Measurements from ENCODE around the gene FKBP4. TPM values are rescaled to one million over a fixed set of nuclear protein-coding genes. Genes with fewer than 3 reads are reported as not detected.

Gene FKBP4
- total and polyA plus RNA-seq, 9 of the 15 experiments (the other 6 are each of a cell fraction or from before 2014, with no cell fraction given), result 16.3 to 154 (median 90.1) TPM

- Histone ChIP-seq H4K20me1 (replicated peaks; ENCODE audit: control insufficient read depth, insufficient read depth, low read length) (peaks cover 20% of the 10 kb centered on the region; the same call in 1 of the 2 replicates), H3K79me2 (ENCODE audit: control insufficient read depth, insufficient read depth, low read length) (peaks cover 40% of the 10 kb centered on the region), H3K9me1 (ENCODE audit: control insufficient read depth, insufficient read depth, low read length) (no peaks in the 10 kb centered on the region), H3K9ac (ENCODE audit: insufficient read depth in 1 of 2, low read depth in 2 of 2, low read length in 2 of 2) (peak overlapping the region; percentile 69 to 91), H3K4me3 (peak overlapping the region; percentile 70), H3K4me1 (replicated peaks in 1 of 2; ENCODE audit: control insufficient read depth in 2 of 2, insufficient read depth in 2 of 2, low read length in 2 of 2) (peaks cover 18 to 38% of the 10 kb centered on the region in 2 experiments; a peak in 4 of 5 replicates), H3K36me3 (ENCODE audit: control insufficient read depth, insufficient read depth, low read length) (peaks cover 47% of the 10 kb centered on the region), H3K27ac (ENCODE audit: extremely low read depth, low read depth, low read length) (peak overlapping the region; percentile 68), H3K27me3 (ENCODE audit: control insufficient read depth in 2 of 2, insufficient read depth in 2 of 2, low read length in 2 of 2) (no peaks in the 10 kb centered on the region), H2AFZ (ENCODE audit: low read depth, low read length) (peak overlapping the region; percentile 50; the same call in 1 of the 2 replicates), H3K9me3 (replicated peaks; ENCODE audit: control insufficient read depth, insufficient read depth, low read depth, low read length) (no peaks in the 10 kb centered on the region), H3K4me2 (ENCODE audit: insufficient read depth, low read length) (peak overlapping the region; percentile 81)
- BruUV-seq (replicated peaks), result no TSS peak
- intact Hi-C loops (cut with micrococcal nuclease) (no loop called here), in situ Hi-C loops (cut with MboI) (no loop called here)
- ChIA-PET CTCF (ENCODE audit: low intra/inter-chr PET ratio) (no interaction called here), POLR2A (interaction anchor here (0.6 to 1.2 kb wide), 7 partner anchors 9 to 1678 kb away, joined by 3 to 4 read pairs (median 3); no protein-coding TSS in a partner anchor)
- ATAC-seq (peak; percentile 93), DNase-seq (ENCODE audit: extremely low read depth in 1 of 4, low spot score in 3 of 4) (peak; percentile 80 to 91 (median 86)), FAIRE-seq (no peak)
- 0% methylated on average over 20 of the region's 111 CpGs for WGBS (ENCODE audit: insufficient coverage, low coverage, missing lambda C conversion rate)
- TF ChIP-seq ZBTB11 (CRISPR knock-in tag; IDR thresholded peaks at IDR 0.05), result peak in 2 of 3 experiments; percentile 35 to 57; a peak in 1 of 6 replicates
- no peak for TF ChIP-seq GATA2 (CRISPR knock-in tag; IDR thresholded peaks at IDR 0.05)
- peak; percentile 95 for TF ChIP-seq VEZF1 (CRISPR knock-in tag; IDR thresholded peaks at IDR 0.05)
- TF ChIP-seq CEBPZ (IDR thresholded peaks at IDR 0.05; ENCODE audit: borderline replicate concordance, low read depth, low read length), result no peak
- TF ChIP-seq NFE2 (IDR thresholded peaks at IDR 0.05; ENCODE audit: low read depth), result no peak
- peak; percentile 49; the same call in 1 of the 2 replicates for TF ChIP-seq CTBP1 (IDR thresholded peaks at IDR 0.05; ENCODE audit: borderline replicate concordance)
- TF ChIP-seq SNRNP70 (optimal IDR thresholded peaks at IDR 0.05; ENCODE audit: low read depth, low read length), result no peak
- TF ChIP-seq SIN3A (IDR thresholded peaks at IDR 0.05; ENCODE audit: borderline replicate concordance in 2 of 2, control insufficient read depth in 1 of 2, low read depth in 2 of 2, low read length in 2 of 2), result peak; percentile 40 to 59; a peak in 1 of 4 replicates
- TF ChIP-seq HCFC1 (IDR thresholded peaks at IDR 0.05; ENCODE audit: low read depth, low read length), result peak; percentile 81
- no peak for TF ChIP-seq ZNF589 (CRISPR knock-in tag; IDR thresholded peaks at IDR 0.05; ENCODE audit: low read depth)
- no peak for TF ChIP-seq LEF1 (IDR thresholded peaks at IDR 0.05)
These were observed 769 bp downstream of the FKBP4 start for GRCh38 chr12:2795291-2796186.
